NCI-H748 (cell line): ENCODE measurements around the gene FOXP1.
A peak's percentile ranks its signal among the peaks of the same experiment; 100 is the strongest.

Experiments
- DNase-seq: peaks from one replicate; lab custom pipeline; 2025; ENCODE audit not compliant: unreplicated experiment; lab: John Stamatoyannopoulos, UW

FOXP1 gene

GRCh38 chr3:71247221-71247957 is 336.1 kb downstream of the FOXP1 start:
- DNase-seq: peak; percentile 82

- DNase-seq: no peak
Measured at GRCh38 chr3:71245971-71246880, 337.3 kb downstream of the FOXP1 start.

- peak; percentile 27 for DNase-seq
Measured at GRCh38 chr3:71244826-71245488, 338.6 kb downstream of the FOXP1 start.

GRCh38 chr3:71244153-71244825 is 339.2 kb downstream of the FOXP1 start:
- DNase-seq: peak; percentile 5

- no peak for DNase-seq
Measured at GRCh38 chr3:71243229-71243628, 340.3 kb downstream of the FOXP1 start.

- DNase-seq: no peak
Measured at GRCh38 chr3:71241981-71242560, 341.5 kb downstream of the FOXP1 start.

- no peak for DNase-seq
Measured at GRCh38 chr3:71241246-71241901, 342.2 kb downstream of the FOXP1 start.

- DNase-seq: no peak
Measured at GRCh38 chr3:71240034-71240433, 343.5 kb downstream of the FOXP1 start.

GRCh38 chr3:71238355-71238757 is 345.2 kb downstream of the FOXP1 start:
- DNase-seq: no peak

- no peak for DNase-seq
Measured at GRCh38 chr3:71237672-71238071, 345.9 kb downstream of the FOXP1 start.

GRCh38 chr3:71235846-71236245 is 347.7 kb downstream of the FOXP1 start:
- no peak for DNase-seq

GRCh38 chr3:71232895-71233294 is 350.6 kb downstream of the FOXP1 start:
- no peak for DNase-seq

- no peak for DNase-seq
Measured at GRCh38 chr3:71232175-71232679, 351.3 kb downstream of the FOXP1 start.

- no peak for DNase-seq
Measured at GRCh38 chr3:71231680-71232079, 351.8 kb downstream of the FOXP1 start.

GRCh38 chr3:71229905-71230657 is 353.4 kb downstream of the FOXP1 start:
- DNase-seq: peak; percentile 19

- peak; percentile 88 for DNase-seq
Measured at GRCh38 chr3:71228156-71228866, 355.2 kb downstream of the FOXP1 start.

GRCh38 chr3:71227270-71227661 is 356.3 kb downstream of the FOXP1 start:
- peak; percentile 10 for DNase-seq

GRCh38 chr3:71226565-71227269 is 356.8 kb downstream of the FOXP1 start:
- DNase-seq: no peak
